GDM1 (cell line): ENCODE measurements around the gene LTF.
"Not testable (repeated sequence)": the region's sequence is repeated elsewhere in the genome, so short reads cannot be mapped to it uniquely, and the experiment has no call there.

Experiments
- DNase-seq: peaks from one replicate; lab custom pipeline; 2025; lab: John Stamatoyannopoulos, UW

LTF gene

GRCh38 chr3:46440531-46441294 lies 24.0 kb downstream of the LTF start:
- DNase-seq, result peak; percentile 74

- no peak for DNase-seq
Measured at GRCh38 chr3:46438831-46439230, 25.9 kb downstream of the LTF start.

GRCh38 chr3:46435081-46435726 lies 29.5 kb downstream of the LTF start:
- no peak for DNase-seq

GRCh38 chr3:46433841-46434240 lies 30.9 kb downstream of the LTF start:
- no peak for DNase-seq

- peak; percentile 67 for DNase-seq
Measured at GRCh38 chr3:46433118-46433517, 31.6 kb downstream of the LTF start.

- not testable (repeated sequence) for DNase-seq
Measured at GRCh38 chr3:46431905-46432304, 32.8 kb downstream of the LTF start.

- not testable (repeated sequence) for DNase-seq
Measured at GRCh38 chr3:46430879-46431278, 33.8 kb downstream of the LTF start.

GRCh38 chr3:46429671-46430070 lies 35.0 kb downstream of the LTF start:
- no peak for DNase-seq

GRCh38 chr3:46429250-46429649 lies 35.5 kb downstream of the LTF start:
- no peak for DNase-seq

GRCh38 chr3:46427916-46428833 lies 36.5 kb downstream of the LTF start:
- peak; percentile 38 for DNase-seq

- not testable (repeated sequence) for DNase-seq
Measured at GRCh38 chr3:46427404-46427803, 37.3 kb downstream of the LTF start.

- peak; percentile 65 for DNase-seq
Measured at GRCh38 chr3:46426476-46426875, 38.2 kb downstream of the LTF start.

- no peak for DNase-seq
Measured at GRCh38 chr3:46423588-46423987, 41.1 kb downstream of the LTF start.

- no peak for DNase-seq
Measured at GRCh38 chr3:46422617-46423016, 42.1 kb downstream of the LTF start.

- DNase-seq, result no peak
Measured at GRCh38 chr3:46420931-46421330, 43.8 kb downstream of the LTF start.

- DNase-seq, result no peak
Measured at GRCh38 chr3:46419816-46420215, 44.9 kb downstream of the LTF start.

GRCh38 chr3:46417841-46418611 lies 46.7 kb downstream of the LTF start:
- no peak for DNase-seq

GRCh38 chr3:46416811-46417510 lies 47.7 kb downstream of the LTF start:
- DNase-seq, result no peak

- DNase-seq, result no peak
Measured at GRCh38 chr3:46416125-46416810, 48.4 kb downstream of the LTF start.

- no peak for DNase-seq
Measured at GRCh38 chr3:46414739-46415138, 50.0 kb downstream of the LTF start.

- peak; percentile 24 for DNase-seq
Measured at GRCh38 chr3:46413951-46414350, 50.8 kb downstream of the LTF start.
